GM19324 (cell line): ENCODE results near the gene SLC25A26.
A peak's percentile ranks its signal among the peaks of the same experiment; 100 is the strongest.

Experiments
- ATAC-seq: cut with Tn5 transposase; IDR thresholded peaks from one replicate; pipeline ENCODE4 v1.9.1; 2021; ENCODE audit warnings: mild to moderate bottlenecking, moderate library complexity; ENCODE audit not compliant: unreplicated experiment, low FRiP score

SLC25A26 gene

DNA sequence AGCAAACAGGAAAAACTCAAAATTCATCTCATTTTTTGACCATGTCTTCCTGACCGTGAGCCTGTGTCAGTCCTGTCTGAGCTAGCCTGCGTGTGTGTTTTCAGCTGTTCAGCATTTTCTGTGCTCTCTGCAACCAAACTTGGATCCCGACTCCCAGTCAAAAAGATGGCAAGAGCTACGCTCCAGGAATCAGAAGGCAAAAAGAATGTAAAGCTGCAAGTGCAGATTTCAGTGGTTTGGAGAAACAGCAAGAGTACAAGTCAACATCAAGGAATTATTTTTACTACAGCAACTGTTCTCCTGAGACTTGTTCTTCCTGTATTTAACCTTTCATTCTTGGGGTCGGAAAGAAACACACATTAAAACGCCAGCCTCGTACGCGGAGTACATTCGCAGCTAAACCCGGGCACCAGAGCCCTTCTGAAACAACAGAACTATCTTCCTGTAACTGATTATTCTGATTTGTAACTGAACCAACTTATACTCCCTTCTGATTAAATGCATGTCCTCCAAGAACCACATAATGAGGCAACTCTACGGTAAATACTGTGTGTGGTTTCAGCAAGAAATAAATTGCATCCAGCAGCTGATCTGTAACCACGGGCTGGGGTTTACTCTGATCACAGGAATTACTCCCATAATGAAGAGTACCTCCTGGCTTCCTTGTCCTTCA lies 172.7 kb downstream of the SLC25A26 start:
- ATAC-seq: peak; percentile 3

DNA sequence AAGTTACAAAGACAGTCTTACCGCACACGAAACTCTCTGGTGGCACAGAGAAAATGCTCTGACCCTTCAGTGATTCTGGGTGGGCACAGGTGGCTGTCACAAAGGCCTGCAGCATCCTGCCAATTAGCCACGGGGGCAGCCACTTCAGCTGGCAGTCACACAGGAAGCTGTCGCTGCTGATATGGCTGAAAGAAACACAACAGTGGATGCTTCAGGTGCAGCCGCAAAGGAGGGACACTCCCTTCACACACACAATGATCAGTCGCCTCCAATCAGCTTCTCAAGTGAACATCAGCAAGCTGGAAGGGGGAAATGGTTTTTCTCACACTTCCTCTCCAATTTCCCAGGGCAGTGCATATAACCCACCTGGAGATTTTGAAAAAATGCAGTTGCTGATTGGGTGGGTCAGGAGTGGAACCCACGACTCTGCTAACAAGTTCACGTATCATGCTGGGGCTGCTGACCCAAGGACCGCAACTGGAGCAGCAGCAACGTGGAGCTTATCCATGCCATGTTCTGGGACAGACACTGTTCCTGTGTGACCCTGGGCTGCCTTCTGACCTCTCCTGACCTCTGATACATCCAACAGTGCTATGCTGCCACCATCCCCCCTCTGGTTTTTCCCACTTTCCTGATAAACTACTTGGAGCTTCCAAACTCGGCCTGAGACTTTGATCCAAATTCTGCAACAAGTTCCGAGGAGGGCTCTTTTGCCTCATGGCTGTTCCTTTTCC lies 173.4 kb downstream of the SLC25A26 start:
- ATAC-seq: peak; percentile 56

DNA sequence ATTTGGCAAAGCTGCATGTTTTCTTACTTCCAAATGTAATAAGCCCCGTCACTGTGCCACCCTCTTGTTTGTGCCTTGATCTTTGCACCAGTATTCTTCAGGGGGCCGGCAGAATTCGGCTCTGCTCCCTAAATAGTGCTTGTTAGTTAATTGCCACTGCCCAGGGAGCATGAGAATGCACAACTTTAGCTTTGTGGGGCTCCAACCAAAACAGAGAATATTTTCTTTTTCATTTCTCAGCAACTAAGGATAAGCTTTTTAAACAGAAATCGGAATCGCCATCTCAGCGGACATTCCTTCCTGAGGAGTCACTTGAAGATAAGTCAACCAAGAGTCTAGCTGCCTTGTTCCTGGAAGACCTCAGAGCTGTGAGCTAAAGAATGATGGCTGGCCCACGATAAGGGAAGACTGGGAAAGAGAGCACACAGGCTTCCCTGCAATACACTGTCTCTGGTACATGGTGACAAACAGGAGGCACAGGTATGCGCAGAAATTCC lies 174.0 kb downstream of the SLC25A26 start:
- no peak for ATAC-seq

DNA sequence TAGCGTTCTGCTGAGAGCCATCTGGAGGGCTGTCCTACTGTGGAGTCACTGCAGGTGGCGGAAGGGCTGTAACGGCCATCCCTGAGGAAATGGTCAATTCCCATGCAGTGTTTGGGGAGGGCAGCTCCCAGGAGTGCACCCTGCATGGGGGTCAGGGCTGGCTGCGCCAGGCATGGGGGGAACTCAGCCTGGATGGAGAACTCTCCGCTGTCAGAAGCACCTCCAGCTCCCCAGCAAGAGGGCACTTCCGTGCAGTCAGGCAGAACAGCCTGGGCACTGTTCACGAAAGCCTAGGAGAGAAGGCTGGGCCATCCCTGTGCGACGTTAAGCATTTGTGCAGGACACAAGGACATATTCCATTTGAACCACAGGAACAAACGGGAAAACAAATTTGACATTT lies 174.8 kb downstream of the SLC25A26 start:
- ATAC-seq: no peak

DNA sequence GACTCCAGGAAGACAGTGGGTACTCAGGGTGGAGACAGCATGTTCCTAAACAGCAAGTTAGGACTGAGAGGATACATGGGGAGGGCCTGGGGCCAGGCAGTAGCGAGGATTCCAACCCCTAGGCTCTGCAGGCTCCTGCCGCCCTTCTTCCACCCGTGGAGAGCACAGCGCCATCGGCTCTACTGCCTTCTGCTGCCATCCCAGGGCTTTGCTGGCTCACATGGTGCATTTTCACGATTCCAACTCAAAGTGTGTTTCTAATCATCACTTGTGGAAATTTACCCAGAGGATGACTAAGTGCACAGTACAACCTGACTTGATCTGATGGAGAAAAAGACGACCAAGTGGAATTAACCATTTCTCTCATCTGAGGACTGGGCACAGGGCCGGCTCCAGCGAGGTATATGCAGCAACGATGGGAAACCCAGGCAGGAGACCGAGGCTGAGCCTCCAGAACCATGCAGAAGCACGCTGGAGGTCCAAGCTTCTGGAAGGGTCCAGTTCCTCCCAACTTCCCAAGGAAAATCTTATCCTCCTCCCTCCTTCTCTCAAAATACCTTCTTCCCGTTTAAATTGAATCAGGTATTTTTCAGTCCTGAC lies 175.5 kb downstream of the SLC25A26 start:
- ATAC-seq: no peak

DNA sequence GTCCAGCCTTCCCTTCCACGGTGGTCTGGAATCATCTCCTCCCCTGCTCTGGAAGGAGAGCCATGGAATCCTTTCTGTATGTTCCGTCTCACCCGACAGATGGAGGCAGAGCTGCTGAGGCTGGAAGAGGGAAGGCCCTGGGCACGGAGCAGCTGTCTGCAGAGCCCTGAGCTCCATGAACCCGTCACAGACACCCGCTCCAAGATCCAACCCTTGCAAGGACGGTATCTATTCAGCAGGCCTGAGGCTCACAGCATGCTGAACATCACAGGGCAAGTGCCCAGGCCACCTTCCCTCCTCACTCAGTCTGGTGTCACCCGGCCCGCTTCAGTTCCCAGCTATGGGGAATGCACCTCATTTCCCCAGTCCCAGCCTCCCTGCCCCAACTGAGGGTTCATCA lies 176.1 kb downstream of the SLC25A26 start:
- ATAC-seq: no peak

DNA sequence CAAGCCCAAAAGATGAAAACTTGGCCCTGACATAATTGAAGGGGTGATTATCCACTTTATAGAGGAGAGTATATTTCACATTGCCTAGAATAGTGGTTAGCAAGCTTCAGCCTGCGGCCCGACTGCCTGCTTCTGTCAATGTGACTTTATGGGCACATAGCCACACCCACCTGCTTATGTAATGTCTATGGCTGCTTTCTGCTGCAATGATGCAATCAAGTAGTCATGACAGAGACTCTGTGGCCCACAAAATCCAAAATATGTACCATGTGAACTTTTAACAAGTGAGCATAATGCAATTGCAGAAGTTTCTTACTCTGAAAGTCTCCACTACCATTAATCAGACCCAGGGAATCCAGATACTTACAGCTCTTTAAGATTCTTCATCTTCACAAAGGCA lies 176.9 kb downstream of the SLC25A26 start:
- ATAC-seq: no peak

DNA sequence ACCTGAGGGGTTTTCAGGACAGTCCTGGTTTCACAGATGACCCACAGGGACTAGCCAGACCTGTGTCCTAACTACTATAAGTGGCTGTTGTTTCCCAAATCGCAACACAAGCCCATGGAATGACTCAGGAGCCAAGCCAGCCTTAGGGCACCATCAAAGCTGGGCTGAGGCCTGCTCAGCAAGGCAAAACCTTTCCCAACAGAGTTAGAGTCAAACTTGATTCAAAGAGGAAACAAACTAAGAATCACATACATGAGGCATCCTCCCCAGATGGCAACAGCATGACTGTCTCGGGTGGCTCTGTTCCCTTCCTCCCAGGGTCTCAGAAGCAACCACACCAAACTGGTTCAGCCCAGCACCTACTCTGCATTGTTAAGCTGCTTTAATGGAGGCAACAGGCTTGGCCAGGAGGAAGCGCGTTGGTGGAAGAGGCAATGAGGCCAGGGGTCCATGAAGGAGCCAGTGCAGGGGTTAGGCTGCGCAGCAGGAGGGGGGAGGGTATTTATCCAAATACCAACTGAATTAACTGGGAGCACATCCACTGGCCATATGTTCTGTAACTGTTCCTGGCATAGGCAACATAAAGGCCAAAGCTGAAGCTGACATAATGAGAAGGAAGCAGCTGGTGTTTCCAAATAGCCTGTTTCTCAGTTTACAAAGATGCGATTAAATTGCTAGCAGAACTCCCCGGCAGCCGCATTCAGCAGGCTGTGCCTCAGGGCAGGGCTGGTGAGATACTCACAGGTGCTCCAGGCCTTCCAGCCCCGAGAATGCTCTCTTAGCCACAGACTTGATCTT lies 177.6 kb downstream of the SLC25A26 start:
- no peak for ATAC-seq

DNA sequence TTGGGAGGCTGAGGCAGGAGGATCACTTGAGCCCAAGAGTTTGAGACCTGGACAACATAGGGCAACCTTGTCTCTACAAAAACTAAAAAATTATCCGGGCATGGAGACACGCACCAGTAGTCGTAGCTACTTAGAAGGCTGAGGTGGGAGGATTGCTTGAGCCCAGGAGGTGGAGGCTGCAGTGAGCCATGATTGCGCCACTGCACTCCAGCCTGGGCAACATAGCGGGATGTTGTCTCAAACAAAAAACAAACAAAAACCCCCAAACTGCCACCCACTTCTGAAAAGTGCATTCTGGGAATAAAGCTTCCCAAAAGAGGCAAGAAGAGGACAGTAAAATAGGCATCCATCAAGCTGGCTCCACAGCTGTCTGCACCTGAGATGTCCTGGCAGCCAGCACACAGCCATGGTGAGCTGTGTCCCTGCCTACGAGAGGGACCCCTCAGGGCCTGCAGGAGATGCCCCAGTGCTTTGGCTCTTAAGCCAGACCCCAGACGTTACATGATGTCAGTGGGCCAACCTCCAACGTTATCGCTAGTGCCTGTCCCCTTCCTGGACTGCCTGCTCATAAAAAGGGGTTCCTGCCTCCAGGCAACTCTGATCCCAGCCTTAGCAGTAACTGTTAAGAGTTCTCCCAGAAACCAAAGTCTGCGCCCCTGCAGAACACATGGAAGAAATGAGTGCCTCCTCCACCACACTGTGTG lies 178.9 kb downstream of the SLC25A26 start:
- ATAC-seq: no peak

DNA sequence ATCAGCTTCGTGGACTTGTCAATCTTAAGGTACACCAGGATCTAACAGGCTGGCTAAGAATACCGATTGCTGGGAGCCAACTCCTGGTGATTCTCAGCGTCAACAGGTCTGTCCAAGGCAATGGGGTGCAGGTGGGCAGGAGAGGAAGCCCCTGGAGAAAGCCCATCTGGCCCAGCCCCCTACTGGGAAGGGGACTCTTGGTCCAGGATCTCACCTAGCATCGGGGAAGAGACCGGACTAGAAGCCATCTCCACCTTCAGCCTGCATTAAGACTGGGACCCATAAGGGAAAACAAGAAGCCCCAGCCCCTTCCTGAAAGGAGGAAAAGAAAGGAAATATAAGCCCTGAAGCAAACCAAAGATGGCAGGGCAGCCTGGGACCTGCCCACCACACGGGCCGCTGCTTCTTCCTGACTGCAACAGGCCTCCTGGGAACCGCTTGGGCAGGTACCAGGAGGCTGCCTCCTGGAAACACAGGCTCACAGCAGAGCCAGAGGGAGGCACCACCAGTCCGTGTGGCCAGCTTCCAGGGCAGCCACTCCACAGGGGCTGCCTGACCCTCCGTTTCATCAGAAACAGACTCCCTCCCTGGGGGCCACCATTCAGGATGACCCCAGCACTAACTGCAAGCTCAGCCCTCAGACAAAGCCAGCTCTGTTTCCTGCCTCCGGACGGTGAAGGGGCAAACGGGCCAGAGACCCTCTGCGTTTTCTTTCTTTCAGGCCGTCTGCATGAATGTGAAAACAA lies 179.8 kb downstream of the SLC25A26 start:
- no peak for ATAC-seq

DNA sequence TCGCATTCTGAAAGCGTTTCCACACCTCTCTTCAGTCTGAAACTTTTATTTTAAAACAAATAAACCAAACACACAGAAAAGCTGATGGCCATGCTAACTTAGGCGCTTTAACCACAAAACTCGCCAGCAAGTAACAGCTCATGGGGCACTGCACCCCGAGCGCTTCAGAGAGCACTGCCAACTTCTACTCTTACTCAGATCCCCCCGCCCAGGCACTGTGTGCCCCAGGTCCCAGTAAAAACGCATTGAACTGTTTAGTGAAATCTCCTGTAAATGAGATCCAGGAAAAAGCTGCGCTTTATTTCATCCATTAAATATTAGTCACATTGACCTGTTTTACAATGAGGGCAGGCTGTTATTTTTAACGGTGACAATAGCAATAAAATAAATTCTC lies 180.4 kb downstream of the SLC25A26 start:
- ATAC-seq: no peak

DNA sequence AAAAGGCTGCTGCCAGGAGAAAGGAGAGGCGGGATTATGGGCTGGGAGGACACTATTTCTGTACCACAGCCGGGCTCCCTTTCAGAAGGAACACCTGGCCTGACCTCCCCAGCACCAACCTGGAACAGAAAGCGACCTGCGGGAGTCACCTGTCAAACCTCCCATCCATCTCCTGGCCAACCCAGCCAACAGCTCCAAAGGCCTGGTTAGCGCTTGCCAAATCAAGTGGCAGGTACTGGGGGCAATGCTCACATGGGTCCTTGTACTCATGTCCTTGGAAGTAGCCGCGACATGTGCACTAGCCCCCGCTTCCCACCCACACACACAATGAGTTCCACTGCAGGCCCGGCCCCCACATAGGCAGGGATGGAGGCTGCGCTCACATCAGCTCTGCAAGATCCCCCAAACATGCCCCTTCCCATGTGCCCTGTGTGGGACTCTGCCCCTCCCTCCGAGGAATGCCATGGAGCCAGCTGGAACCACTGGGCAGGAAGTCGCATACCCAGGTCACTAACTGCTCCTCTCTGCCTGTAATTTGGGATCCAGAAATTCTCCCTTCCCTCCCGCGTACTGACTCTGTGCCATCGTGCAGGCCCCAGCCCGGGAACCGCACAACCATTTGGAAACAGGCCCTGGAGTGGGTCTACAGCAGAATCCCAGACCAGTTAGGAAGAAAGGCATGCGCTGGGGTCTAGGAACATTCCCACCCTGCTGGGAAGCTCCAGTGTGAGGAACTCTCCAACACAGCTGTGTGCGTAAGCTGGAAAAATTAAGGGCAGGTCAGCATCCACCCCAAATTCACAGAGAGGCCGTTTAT lies 181.1 kb downstream of the SLC25A26 start:
- no peak for ATAC-seq

DNA sequence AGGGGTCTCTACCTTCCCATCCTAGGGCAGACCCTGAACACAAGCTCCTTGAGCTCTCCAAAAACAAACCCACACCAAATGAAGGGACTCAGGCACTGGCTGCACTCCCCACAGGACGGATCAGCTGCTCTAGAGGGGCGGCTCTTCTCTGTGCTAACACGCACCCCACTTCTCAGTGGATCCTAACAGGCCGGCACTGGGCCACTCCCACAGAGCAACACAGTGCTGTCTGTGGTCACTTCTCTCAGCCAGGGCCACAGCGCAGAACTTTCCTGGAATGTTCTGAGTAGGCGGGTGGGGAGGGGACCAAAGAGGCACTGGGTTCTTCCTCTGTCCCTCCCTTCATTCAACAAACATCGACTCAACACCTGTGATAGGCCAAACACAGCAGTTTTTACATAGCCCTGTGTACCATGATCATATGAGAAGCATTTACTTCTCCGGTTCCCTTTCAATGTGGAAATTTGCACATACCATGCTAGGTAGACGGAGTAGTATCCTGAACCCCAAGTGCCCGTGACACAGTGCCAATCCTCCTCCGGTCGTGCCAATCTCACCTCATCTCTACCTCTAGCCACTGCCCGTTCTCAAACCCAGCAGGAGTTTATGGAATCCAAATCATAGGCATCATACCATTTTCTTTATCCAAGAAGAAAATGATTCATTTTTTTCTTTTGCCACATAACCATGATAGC lies 181.9 kb downstream of the SLC25A26 start:
- ATAC-seq: no peak

DNA sequence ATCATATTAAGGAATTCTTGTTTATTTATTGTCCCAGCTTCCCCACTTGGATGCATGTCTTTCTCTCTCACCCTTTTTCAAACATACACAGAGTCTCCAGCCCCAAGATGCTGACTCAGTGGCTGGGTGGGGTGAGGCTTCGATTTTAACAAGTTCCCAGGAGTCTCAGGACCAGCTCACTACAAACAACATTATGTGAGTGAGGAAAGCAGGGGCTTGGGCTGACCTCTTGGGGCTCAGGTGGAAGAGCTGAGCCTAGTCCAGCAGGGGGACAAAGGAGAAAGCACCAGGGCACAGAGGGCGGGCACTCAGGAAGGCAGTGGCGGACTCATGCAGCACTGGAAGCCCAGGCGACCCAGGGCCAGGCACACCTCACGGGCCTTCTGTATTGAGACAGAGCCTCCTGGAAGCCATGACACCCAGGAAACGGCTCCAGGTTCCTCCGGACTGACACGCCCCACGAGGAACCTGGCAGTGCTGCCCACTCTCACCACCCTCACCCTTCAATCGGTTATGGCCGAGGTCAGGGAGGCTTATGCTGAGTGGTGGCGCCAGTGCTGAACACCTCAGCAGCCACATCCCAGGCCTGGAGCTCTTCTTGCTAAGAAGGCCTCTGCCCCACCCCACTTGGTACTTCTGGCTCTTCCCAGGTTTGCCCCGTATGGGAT lies 182.7 kb downstream of the SLC25A26 start:
- no peak for ATAC-seq

DNA sequence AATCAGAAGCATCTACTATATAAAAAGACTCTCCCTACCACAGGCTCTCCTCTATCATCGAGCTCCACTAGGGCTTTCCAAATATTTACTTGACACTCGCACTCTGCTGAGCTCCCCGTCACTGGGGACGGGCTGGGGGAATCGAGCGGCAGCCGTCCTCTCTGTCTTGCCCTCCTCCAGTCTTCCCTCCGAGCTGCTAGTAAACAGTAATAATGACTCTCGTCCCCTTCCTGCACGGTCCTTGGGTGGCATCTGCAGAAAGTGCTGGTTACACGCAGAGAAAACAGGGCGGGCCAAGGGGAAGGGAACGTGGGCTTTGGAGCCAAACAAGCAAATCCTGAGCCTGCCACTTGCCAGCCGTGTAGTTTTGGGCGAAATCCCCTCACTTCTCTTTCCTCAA lies 183.4 kb downstream of the SLC25A26 start:
- ATAC-seq: no peak

DNA sequence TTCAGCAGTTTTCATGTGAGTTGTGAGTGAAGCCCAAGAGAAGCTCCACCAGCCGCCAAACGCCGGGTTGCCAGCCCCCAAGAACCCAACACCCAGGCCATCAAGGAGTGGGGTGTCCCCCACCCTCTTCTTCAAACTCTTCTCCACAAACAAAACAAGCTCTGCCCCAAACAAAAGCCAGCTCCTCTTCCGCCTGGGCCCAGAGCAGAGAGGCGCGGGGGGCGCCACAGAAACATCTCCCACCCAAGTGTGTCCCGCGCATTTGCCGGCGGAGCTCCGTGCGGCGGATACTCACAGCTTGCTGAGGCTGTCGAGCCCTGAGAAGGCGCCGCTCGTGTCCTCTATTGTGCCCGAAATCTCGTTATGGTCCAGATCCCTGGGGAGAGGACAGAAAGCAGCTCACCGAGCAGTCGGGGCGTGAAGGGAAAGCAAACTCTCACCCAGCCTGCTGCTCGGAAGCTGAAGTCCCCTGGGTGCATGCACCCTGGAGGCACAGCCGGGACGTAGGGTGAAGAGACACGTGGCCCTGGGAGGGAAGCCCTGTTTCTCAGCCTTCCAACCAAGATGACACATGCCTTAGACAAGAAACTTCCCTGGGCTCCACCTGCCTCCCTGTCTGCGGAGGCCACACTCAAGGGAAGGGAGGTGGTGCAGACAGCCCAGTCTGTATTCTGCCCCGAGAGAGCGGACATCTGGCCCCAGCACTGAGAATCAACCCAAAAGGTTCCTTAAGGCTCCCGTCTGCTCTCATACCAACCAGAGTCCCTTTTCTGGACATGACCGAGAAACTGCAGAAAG lies 184.3 kb downstream of the SLC25A26 start:
- no peak for ATAC-seq

DNA sequence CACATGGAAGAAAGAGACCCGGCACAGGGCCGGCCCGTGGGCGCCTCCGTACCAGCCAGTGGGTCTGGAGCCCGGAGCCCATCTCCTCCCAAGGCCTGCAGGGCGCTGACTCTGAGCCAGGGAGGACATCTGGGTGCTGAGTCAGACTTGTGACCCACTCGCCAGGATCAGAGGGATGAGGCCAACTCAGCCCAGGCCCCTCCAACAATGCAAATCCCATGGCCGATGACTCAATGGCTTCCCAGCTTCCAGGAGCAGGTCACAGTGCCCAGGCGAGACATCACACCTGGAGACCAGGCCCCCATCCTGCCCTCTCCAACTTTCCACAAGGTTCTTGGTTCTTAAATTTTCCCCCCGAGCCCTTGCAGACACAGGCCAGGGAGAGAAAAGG lies 184.9 kb downstream of the SLC25A26 start:
- no peak for ATAC-seq
